ENCODE data around the gene TRIP11. TPM values are rescaled to one million over a fixed set of nuclear protein-coding genes. Genes with fewer than 3 reads are reported as not detected.

Gene TRIP11
- total RNA-seq, 4 donors from 2014 or later: 18.6 to 33.7 (median 26.9) TPM

DNA sequence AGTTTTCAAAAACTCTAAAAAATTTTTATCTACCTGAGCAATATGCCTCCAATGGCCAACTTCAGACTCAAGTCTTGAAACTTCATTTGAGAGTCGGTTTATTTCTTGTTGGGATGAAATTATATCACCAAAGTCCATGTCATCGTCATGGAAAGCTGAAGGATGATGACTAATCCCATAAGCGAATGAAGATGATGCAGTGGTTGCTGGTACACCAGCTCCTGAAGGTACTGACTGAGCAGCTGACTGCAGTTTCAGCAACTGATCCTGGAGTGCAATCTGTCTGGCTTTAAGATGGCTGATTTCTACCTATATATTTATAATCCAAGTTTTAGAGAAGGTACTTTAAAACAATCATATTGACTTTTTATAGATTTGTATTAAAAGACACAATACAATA is 18.3 kb downstream of the TRIP11 start:
- TF ChIP-seq POLR2A (IDR thresholded peaks at IDR 0.05): no peak
- TF ChIP-seq, protein P1, sequence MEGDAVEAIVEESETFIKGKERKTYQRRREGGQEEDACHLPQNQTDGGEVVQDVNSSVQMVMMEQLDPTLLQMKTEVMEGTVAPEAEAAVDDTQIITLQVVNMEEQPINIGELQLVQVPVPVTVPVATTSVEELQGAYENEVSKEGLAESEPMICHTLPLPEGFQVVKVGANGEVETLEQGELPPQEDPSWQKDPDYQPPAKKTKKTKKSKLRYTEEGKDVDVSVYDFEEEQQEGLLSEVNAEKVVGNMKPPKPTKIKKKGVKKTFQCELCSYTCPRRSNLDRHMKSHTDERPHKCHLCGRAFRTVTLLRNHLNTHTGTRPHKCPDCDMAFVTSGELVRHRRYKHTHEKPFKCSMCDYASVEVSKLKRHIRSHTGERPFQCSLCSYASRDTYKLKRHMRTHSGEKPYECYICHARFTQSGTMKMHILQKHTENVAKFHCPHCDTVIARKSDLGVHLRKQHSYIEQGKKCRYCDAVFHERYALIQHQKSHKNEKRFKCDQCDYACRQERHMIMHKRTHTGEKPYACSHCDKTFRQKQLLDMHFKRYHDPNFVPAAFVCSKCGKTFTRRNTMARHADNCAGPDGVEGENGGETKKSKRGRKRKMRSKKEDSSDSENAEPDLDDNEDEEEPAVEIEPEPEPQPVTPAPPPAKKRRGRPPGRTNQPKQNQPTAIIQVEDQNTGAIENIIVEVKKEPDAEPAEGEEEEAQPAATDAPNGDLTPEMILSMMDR (IDR thresholded peaks at IDR 0.05): no peak
- Histone ChIP-seq H3K4me1 (no peaks in the 10 kb centered on the region), H3K4me3 (no peak overlapping the region), H3K27ac (no peak overlapping the region), H3K27me3 (no peaks in the 10 kb centered on the region), H3K36me3 (peaks cover 0 to 84% (median 3%) of the 10 kb centered on the region in 3 donors), H3K9me3 (no peaks in the 10 kb centered on the region)
- no peak for DNase-seq
- WGBS, 2 donors: 89 to 96% methylated on average over 3 of the region's 3 CpGs
- intact Hi-C loops (cut with DNase I): no loop called here

DNA sequence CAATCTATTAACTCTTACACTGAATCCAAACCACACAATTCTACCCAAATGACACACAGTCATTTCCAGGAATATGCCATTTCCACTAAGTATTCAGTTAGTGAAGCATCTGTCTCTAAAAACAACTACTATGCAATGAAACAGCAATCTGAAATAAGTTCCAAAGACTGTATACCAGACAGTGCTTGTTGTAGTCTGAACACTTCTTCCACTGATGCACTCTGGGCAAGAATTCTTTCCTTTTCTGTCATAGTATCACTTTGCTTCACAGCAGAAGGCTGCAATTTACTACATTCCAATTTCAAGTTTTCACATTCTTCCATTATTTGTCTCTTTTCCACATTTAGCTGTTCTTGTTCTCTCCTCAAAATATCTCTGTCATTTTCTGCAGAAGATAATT is 25.8 kb downstream of the TRIP11 start:
- intact Hi-C loops (cut with DNase I): no loop called here
- no peaks in the 10 kb centered on the region for H3K9me3 ChIP-seq
- no peak for DNase-seq
- no peak overlapping the region for H3K4me3 ChIP-seq
- no peak for TF ChIP-seq POLR2A (IDR thresholded peaks at IDR 0.05)
- TF ChIP-seq, protein P1 (IDR thresholded peaks at IDR 0.05): no peak
- H3K27me3 ChIP-seq: no peaks in the 10 kb centered on the region
- H3K4me1 ChIP-seq: no peaks in the 10 kb centered on the region
- peaks cover 4 to 96% (median 29%) of the 10 kb centered on the region in 3 donors for H3K36me3 ChIP-seq
- no peak overlapping the region for H3K27ac ChIP-seq

DNA sequence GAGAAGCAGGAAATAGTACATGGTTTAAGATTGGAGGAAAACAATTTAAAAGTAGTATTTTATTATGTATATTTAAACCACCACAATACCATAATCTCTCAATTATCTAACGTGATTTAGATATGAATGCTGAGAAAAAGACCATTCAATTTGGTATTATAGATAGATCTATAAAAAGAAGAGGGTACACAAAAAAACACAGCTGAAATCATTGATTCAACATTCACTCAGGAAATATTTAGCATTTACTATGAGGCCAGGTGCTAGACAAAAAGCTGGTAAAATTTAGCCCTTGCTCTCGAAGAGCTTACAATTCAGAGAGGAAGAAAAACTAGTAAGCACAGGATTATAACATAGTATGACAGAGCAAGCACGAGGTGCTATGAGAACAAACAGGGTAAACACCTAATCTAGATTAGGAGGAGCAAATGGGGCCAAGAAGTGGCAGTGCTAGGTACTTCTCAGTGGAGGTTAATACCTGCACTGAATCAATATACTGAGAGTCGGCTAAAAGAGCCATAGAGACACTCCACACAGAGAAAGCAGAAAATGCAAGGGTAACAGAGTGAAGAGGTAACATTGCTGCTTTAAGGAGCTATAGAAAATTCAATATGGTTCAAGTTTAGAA is 27.6 kb downstream of the TRIP11 start:
- no peak for DNase-seq
- no peak overlapping the region for H3K27ac ChIP-seq
- H3K9me3 ChIP-seq: no peaks in the 10 kb centered on the region
- peaks cover 4 to 99% (median 29%) of the 10 kb centered on the region in 3 donors for H3K36me3 ChIP-seq
- no peaks in the 10 kb centered on the region for H3K27me3 ChIP-seq
- no peak overlapping the region for H3K4me3 ChIP-seq
- whole genome bisulfite sequencing, 2 donors: 65 to 79% methylated on average over 4 of the region's 4 CpGs
- TF ChIP-seq, protein P1 (IDR thresholded peaks at IDR 0.05): no peak
- no peak for TF ChIP-seq POLR2A (IDR thresholded peaks at IDR 0.05)
- intact Hi-C loops (cut with DNase I): no loop called here
- H3K4me1 ChIP-seq: no peaks in the 10 kb centered on the region

DNA sequence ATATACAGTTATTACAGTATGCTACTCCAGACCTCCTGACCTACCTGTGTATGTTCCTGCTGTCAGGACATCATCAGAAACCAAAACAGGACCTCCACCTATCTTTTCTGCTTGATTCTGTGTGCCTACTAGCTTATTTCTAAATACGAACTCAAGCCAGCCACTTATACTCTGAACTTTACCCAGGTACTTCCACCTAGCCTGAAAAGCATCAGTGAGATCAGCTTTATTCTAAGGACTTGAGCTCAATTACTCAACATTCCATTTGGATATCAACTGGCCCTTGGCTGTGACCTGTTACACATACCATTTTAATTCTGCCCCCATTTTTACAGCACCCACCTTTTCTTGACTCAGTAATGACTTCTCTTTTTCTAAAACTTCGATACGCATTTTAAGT is 29.2 kb downstream of the TRIP11 start:
- DNase-seq: no peak
- no peak overlapping the region for H3K27ac ChIP-seq
- H3K4me3 ChIP-seq: no peak overlapping the region
- H3K27me3 ChIP-seq: no peaks in the 10 kb centered on the region
- H3K36me3 ChIP-seq: peaks cover 4 to 99% (median 26%) of the 10 kb centered on the region in 3 donors
- no peak for TF ChIP-seq POLR2A (IDR thresholded peaks at IDR 0.05)
- TF ChIP-seq, protein P1 (IDR thresholded peaks at IDR 0.05): no peak
- intact Hi-C loops (cut with DNase I): no loop called here
- H3K9me3 ChIP-seq: no peaks in the 10 kb centered on the region
- WGBS, 2 donors: 94 to 98% methylated on average over 3 of the region's 3 CpGs
- H3K4me1 ChIP-seq: no peaks in the 10 kb centered on the region

DNA sequence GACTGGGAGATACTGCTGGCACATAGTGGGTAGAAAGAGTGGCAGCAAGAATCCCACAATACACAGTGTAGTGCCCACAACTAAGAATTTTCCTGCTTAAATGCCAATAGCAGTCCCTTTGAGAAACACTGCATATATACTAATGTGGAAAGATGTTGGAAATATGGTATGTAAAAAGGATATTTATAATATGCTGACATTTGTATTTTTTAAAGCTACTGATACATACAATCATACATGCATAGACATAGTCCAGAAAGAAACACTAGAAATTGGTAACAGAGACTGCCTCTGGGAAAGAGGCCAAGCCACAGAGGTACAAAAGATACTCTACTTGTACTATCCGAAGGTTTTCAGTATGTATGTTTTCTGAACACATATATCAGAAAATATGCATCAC is 30.3 kb downstream of the TRIP11 start:
- no peak overlapping the region for H3K27ac ChIP-seq
- no peaks in the 10 kb centered on the region for H3K9me3 ChIP-seq
- intact Hi-C loops (cut with DNase I): no loop called here
- H3K27me3 ChIP-seq: no peaks in the 10 kb centered on the region
- peaks cover 4 to 99% (median 16%) of the 10 kb centered on the region in 3 donors for H3K36me3 ChIP-seq
- TF ChIP-seq, protein P1 (IDR thresholded peaks at IDR 0.05): no peak
- TF ChIP-seq POLR2A (IDR thresholded peaks at IDR 0.05): no peak
- WGBS, 2 donors: 56 to 67% methylated on average over 1 of the region's 1 CpG
- H3K4me1 ChIP-seq: no peaks in the 10 kb centered on the region
- DNase-seq: no peak
- no peak overlapping the region for H3K4me3 ChIP-seq

Measured in esophagus squamous epithelium (tissue), 5 donors.